HL-60 (cell line): Measurements from ENCODE around the gene MAMDC2.

Experiments
- GABPA ChIP-seq: IDR thresholded peaks from 2 replicates; pipeline ENCODE4 v1.6.1; 2012; ENCODE audit warnings: low read depth
- REST ChIP-seq: IDR thresholded peaks from 2 replicates; pipeline ENCODE4 v1.6.1; 2012; ENCODE audit warnings: low read depth; ENCODE audit not compliant: insufficient replicate concordance
- TF ChIP-seq, protein P1 (sequence below): IDR thresholded peaks from one replicate; pipeline ENCODE4 v1.5.1; 2011; ENCODE audit warnings: low read length, control low read depth, inconsistent platforms; ENCODE audit not compliant: insufficient read depth

GRCh38 chr9:70052768-70053167, 9.1 kb downstream of the MAMDC2 start:
- TF ChIP-seq REST (no peak), GABPA (no peak)
- TF ChIP-seq, protein P1, sequence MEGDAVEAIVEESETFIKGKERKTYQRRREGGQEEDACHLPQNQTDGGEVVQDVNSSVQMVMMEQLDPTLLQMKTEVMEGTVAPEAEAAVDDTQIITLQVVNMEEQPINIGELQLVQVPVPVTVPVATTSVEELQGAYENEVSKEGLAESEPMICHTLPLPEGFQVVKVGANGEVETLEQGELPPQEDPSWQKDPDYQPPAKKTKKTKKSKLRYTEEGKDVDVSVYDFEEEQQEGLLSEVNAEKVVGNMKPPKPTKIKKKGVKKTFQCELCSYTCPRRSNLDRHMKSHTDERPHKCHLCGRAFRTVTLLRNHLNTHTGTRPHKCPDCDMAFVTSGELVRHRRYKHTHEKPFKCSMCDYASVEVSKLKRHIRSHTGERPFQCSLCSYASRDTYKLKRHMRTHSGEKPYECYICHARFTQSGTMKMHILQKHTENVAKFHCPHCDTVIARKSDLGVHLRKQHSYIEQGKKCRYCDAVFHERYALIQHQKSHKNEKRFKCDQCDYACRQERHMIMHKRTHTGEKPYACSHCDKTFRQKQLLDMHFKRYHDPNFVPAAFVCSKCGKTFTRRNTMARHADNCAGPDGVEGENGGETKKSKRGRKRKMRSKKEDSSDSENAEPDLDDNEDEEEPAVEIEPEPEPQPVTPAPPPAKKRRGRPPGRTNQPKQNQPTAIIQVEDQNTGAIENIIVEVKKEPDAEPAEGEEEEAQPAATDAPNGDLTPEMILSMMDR, result no peak
